PFSK-1 (cell line): Measurements from ENCODE around the gene ADAM33.

Source experiments
- FOXP2 ChIP-seq: optimal IDR thresholded peaks from 2 replicates; pipeline ENCODE3; 2011; ENCODE audit warnings: borderline replicate concordance, control low read depth, inconsistent platforms; ENCODE audit not compliant: insufficient read depth; ENCODE audit errors: extremely low read length, extremely low read depth
- POLR2AphosphoS5 ChIP-seq: IDR thresholded peaks from 2 replicates; pipeline ENCODE4 v1.6.1; 2012; ENCODE audit warnings: low read depth, mild to moderate bottlenecking, control low read depth, low read length, moderate library complexity
- SIN3A ChIP-seq: IDR thresholded peaks from 2 replicates; pipeline ENCODE4 v1.6.1; 2012; ENCODE audit warnings: mild to moderate bottlenecking, low read length, moderate library complexity, borderline replicate concordance; ENCODE audit not compliant: insufficient read depth
- TAF1 ChIP-seq: IDR thresholded peaks from 2 replicates; pipeline ENCODE4 v1.6.1; 2012; ENCODE audit warnings: low read length, control low read depth, borderline replicate concordance; ENCODE audit not compliant: insufficient read depth
- TF ChIP-seq, protein P1 (sequence below), 2 experiments: IDR thresholded peaks; 2 replicates each; pipeline versions ENCODE4 v1.6.1 to v1.8.0; 2011 to 2012; ENCODE audit warnings: low read depth in 2 of 2, low read length in 2 of 2, control low read depth in 1 of 2, inconsistent platforms in 1 of 2, mild to moderate bottlenecking in 1 of 2, moderate library complexity in 1 of 2; ENCODE audit not compliant: insufficient read depth in 1 of 2

Gene ADAM33

DNA sequence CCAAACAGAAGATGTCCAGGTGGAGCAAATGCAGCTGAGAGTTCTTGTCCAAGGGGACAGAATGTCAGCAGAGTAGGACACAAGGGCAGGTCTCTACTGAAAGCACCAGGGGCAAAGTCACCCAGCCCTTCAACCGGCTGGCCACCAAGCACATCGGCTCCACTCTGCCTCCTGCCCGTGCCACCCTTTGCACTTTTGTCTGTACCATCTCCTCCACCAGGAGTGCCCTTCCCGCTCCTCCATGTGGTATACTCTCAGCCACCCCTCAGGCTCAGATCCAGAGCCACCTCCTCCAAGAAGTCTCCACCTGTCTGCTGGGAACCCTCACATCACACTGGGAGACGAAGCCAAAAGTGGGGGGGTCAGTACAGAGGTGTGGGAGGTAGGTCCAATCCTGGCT, 46.5 kb upstream of the ADAM33 start:
- TF ChIP-seq POLR2AphosphoS5 (no peak), FOXP2 (no peak), SIN3A (no peak), TAF1 (no peak)
- TF ChIP-seq, protein P1, sequence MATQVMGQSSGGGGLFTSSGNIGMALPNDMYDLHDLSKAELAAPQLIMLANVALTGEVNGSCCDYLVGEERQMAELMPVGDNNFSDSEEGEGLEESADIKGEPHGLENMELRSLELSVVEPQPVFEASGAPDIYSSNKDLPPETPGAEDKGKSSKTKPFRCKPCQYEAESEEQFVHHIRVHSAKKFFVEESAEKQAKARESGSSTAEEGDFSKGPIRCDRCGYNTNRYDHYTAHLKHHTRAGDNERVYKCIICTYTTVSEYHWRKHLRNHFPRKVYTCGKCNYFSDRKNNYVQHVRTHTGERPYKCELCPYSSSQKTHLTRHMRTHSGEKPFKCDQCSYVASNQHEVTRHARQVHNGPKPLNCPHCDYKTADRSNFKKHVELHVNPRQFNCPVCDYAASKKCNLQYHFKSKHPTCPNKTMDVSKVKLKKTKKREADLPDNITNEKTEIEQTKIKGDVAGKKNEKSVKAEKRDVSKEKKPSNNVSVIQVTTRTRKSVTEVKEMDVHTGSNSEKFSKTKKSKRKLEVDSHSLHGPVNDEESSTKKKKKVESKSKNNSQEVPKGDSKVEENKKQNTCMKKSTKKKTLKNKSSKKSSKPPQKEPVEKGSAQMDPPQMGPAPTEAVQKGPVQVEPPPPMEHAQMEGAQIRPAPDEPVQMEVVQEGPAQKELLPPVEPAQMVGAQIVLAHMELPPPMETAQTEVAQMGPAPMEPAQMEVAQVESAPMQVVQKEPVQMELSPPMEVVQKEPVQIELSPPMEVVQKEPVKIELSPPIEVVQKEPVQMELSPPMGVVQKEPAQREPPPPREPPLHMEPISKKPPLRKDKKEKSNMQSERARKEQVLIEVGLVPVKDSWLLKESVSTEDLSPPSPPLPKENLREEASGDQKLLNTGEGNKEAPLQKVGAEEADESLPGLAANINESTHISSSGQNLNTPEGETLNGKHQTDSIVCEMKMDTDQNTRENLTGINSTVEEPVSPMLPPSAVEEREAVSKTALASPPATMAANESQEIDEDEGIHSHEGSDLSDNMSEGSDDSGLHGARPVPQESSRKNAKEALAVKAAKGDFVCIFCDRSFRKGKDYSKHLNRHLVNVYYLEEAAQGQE (IDR thresholded peaks at IDR 0.05; ENCODE audit: insufficient read depth in 1 of 2, low read depth in 2 of 2, low read length in 2 of 2) = no peak

GRCh38 chr20:3727401-3728021, 45.7 kb upstream of the ADAM33 start:
- TF ChIP-seq TAF1 = no peak
- TF ChIP-seq SIN3A = no peak
- no peak for TF ChIP-seq FOXP2
- TF ChIP-seq, protein P1 (IDR thresholded peaks at IDR 0.05; ENCODE audit: insufficient read depth in 1 of 2, low read depth in 2 of 2, low read length in 2 of 2) = no peak
- TF ChIP-seq POLR2AphosphoS5 = no peak

GRCh38 chr20:3724356-3724755, 42.5 kb upstream of the ADAM33 start:
- TF ChIP-seq SIN3A (no peak), FOXP2 (no peak), POLR2AphosphoS5 (no peak), TAF1 (no peak)
- TF ChIP-seq, protein P1 (IDR thresholded peaks at IDR 0.05; ENCODE audit: insufficient read depth in 1 of 2, low read depth in 2 of 2, low read length in 2 of 2) = no peak

DNA sequence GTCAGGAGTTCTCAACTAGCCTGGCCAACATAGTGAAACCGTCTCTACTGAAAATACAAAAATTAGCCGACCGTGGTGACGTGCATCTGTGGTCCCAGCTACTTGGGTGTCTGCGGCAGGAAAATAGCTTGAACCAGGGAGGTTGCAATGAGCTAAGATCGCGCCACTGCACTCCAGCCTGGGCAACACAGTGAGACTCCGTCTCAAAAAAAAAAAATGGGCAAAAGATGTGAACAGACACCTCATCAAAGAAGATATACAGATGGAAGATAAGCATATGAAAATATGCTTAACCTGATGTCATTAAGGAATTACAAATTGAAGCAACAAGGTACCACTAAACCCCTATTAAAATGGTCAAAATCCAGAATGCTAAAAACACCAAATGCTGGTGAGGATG, 41.5 kb upstream of the ADAM33 start:
- no peak for TF ChIP-seq POLR2AphosphoS5

DNA sequence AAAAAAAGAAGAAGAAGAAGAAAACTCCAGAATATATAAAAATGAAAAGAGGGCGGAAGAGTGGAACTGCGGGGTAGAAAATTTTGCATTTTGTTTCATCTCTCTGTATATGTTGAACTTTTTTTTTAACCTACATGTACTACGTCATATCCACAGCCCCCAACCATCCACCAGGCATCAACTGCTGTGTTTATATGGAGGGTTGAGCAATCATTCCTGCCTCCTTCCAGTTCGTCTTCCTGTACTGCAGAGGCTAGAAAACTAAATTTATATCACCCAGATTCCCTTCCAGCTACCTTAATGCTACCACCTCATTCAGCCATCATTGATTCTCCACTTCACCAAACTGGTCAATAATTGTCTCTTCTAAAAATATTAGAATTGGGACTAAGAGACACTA, 40.1 kb upstream of the ADAM33 start:
- no peak for TF ChIP-seq SIN3A
- no peak for TF ChIP-seq POLR2AphosphoS5
- TF ChIP-seq, protein P1 (IDR thresholded peaks at IDR 0.05; ENCODE audit: insufficient read depth in 1 of 2, low read depth in 2 of 2, low read length in 2 of 2) = no peak
- no peak for TF ChIP-seq FOXP2
- no peak for TF ChIP-seq TAF1
